ENCODE measurements around the gene KAT5. TPM values are rescaled to one million over a fixed set of nuclear protein-coding genes. Genes with fewer than 3 reads are reported as not detected.

The KAT5 gene
- 46.8 TPM for total RNA-seq

DNA sequence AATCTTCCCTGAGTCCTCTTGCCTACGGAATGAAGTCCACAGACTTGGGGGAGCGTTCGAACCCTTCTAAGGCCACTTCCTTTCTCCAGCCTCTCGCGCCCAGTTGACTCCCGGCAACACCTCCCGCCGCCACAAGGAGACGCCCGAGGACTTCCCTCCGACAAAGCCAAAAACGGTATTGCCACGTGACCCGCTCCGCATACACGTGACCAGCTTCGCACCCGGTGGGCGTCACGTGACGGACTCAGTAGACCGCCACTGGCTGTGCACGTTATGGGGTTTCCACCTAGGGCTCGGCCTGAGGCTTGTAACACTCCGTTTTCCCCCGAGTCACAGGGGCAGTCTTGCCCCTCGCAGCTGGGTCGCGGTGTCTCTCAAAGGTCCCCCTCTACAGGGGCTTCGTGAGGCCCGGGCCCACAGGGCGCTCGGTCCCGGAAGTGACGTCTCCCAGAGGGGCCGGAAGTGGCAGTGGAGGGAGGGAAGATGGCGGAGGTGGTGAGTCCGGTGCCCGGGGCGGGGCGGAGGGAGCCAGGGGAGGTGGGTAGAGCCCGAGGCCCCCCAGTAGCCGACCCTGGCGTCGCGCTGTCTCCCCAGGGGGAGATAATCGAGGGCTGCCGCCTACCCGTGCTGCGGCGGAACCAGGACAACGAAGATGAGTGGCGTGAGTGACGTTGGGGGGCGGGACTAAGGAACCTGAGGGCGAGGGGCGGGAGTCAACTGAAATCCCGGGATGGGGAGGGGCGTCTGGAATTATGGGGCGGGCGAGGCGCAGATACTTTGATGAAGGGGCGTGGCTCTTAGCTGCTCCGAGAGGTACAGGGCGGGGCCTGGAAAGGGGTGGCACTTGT is at the start of gene KAT5:
Gene KAT5, plus strand, starts transcription at position 468 of the 848 bp plus-strand sequence. Its CDS starts 16 bp downstream, at position 484.

DNA sequence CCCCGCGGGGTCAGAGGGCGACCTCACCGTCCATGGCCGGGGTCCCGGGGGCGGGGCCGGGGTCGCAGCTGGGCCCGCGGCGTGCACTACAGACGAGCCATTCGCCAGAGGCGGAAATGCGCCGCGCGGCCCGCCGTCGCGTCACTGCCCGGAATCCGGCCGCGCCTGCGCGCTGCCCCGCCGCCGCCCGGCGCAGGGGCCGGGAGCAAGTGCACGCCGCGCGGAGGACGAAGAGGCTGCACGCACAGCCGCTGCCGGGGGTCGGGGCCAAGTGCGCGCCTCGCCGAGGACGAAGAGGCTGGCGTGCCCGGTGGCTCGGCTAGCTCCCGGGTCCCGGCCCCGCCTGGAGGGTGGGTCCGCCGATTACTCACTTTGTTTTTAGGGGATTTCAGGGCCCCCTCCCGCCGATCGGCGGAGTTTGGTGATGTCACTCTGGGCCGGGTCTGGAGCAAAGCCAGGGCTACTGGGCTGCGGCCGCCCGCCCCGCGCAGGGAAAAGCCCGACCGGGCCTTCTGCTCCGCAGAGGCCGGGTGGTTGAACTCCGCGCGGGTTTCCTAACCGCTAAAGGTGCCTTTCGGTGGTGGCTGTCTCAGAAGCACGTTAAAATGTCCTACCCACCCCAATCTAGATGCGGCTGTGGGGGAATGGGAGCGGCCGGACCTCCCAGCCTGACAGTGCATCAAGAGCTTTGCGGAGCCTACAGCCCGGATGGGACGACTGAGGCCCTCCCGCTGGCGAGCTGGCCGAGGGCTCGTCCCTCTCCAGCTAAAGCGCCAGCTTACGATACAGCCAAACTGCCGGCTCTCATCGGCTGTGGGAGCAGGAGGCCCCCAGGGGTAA is 49.0 kb upstream of the KAT5 start, which contains the start of gene RELA:
Gene RELA, minus strand, starts transcription at position 118 of the 840 bp plus-strand sequence. Its CDS starts 84 bp downstream, at position 34.

DNA sequence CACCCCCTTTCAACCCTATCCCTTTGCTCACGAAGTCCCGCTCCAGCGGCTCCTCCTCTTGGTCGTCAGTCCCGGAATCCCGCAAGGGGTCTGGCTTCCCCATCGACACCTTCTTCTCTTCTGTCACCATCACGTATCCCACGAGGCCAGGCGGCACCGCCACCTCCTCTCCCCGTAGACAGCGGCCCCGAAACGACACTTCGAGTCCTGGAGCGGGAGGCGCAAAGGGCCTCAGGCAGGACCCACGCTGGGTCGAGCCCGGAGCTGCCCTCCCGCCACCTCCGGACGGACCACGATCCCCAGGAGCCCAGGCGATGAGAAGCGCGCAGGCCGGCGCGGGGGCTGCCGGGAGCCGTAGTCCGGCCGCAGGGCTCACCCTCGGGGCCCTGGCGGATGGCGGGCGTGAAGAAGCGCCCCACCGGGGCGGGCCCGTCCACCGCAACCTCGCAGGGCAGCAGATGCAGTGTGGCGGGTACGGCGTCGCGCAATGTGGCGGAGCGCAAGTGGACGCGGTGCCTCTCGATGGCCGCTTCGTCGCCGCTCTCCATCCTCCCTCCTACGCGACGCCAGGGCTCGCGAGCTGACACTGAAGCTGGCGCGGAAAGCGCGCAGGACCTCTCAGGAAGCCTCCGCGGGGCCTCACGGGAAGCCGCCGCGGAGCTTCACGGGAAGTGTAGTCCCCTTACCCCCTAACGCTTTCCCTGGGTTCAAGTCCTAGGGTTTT is 8.3 kb downstream of the KAT5 start, which contains the start of gene RNASEH2C:
Gene RNASEH2C, minus strand, starts transcription at position 588 of the 724 bp plus-strand sequence. Its CDS starts 40 bp downstream, at position 548.

Small RNAs within 50 kb of the gene (small RNA-seq; reads per million reads assigned to genes)
- not detected for gene RN7SL309P

Other genes starting within 250 kb of the KAT5 start
- 9,748 TPM for gene MALAT1, start 213.2 kb upstream of the KAT5 start, total RNA-seq
- 40.6 TPM for gene SCYL1, start 187.2 kb upstream of the KAT5 start, total RNA-seq
- gene LTBP3, start 153.9 kb upstream of the KAT5 start, total RNA-seq, result 24.0 TPM
- 25.4 TPM for gene ZNRD2, start 141.8 kb upstream of the KAT5 start, total RNA-seq
- gene FAM89B, start 139.7 kb upstream of the KAT5 start, total RNA-seq, result 29.3 TPM
- gene EHBP1L1, start 136.2 kb upstream of the KAT5 start, total RNA-seq, result 11.8 TPM
- not detected for gene KCNK7, start 116.5 kb upstream of the KAT5 start, total RNA-seq
- gene MAP3K11, start 98.0 kb upstream of the KAT5 start, total RNA-seq, result 11.5 TPM
- gene PCNX3, start 96.5 kb upstream of the KAT5 start, total RNA-seq, result 18.0 TPM
- 6.7 TPM for gene SIPA1, start 74.2 kb upstream of the KAT5 start, total RNA-seq
- gene RELA, start 49.3 kb upstream of the KAT5 start, total RNA-seq, result 14.1 TPM
- gene RNASEH2C, start 8.5 kb downstream of the KAT5 start, total RNA-seq, result 9.5 TPM
- 4.8 TPM for gene AP5B1, start 68.7 kb downstream of the KAT5 start, total RNA-seq
- gene OVOL1, start 74.8 kb downstream of the KAT5 start, total RNA-seq, result not detected
- gene SNX32, start 121.7 kb downstream of the KAT5 start, total RNA-seq, result 7.6 TPM
- gene CFL1, start 145.9 kb downstream of the KAT5 start, total RNA-seq, result 545 TPM
- 43.1 TPM for gene MUS81, start 148.2 kb downstream of the KAT5 start, total RNA-seq
- gene EFEMP2, start 160.5 kb downstream of the KAT5 start, total RNA-seq, result 12.7 TPM
- gene CTSW, start 167.6 kb downstream of the KAT5 start, total RNA-seq, result not detected
- 141 TPM for gene FIBP, start 176.2 kb downstream of the KAT5 start, total RNA-seq
- gene CCDC85B, start 178.4 kb downstream of the KAT5 start, total RNA-seq, result 15.2 TPM
- not detected for gene FOSL1, start 188.1 kb downstream of the KAT5 start, total RNA-seq
- 15.2 TPM for gene C11orf68, start 206.8 kb downstream of the KAT5 start, total RNA-seq
- gene DRAP1, start 207.2 kb downstream of the KAT5 start, total RNA-seq, result 75.9 TPM
- 0.69 TPM for gene TSGA10IP, start 233.2 kb downstream of the KAT5 start, total RNA-seq
- gene SART1, start 249.5 kb downstream of the KAT5 start, total RNA-seq, result 28.6 TPM

Measured in diencephalon (tissue), 1 donor.